A549 (cell line): ENCODE data around the gene EFHC2.

Experiments
- CBX2 ChIP-seq: fragments of 200-600 bp; sonication (generic); IDR thresholded peaks from 2 replicates; pipeline ENCODE4 v1.6.1; 2016; ENCODE audit warnings: low read depth, mild to moderate bottlenecking, borderline replicate concordance
- CEBPB ChIP-seq, 2 experiments: fragments of >200 bp in 1 of 2; sonication (Bioruptor Twin) in 1 of 2; formaldehyde crosslinking in 1 of 2; IDR thresholded peaks; 2 replicates each; pipeline ENCODE4 v1.6.1; 2012 to 2016
- CHD4 ChIP-seq: fragments of 200-600 bp; sonication (generic); IDR thresholded peaks from 2 replicates; pipeline ENCODE4 v1.6.1; 2016; ENCODE audit warnings: antibody characterized with exemption, mild to moderate bottlenecking, borderline replicate concordance
- EP300 ChIP-seq, 2 experiments: fragments of >200 bp; sonication (Bioruptor Twin); formaldehyde crosslinking; IDR thresholded peaks; 2 replicates in 1 of 2; 3 replicates in 1 of 2; pipeline ENCODE4 v1.6.1; 2016 to 2017
- KDM1A ChIP-seq: fragments of 200-600 bp; sonication (generic); IDR thresholded peaks from 2 replicates; pipeline ENCODE4 v1.6.1; 2016; ENCODE audit warnings: low read depth, mild to moderate bottlenecking
- KDM5A ChIP-seq: fragments of 200-600 bp; sonication (generic); IDR thresholded peaks from 2 replicates; pipeline ENCODE4 v1.6.1; 2016; ENCODE audit warnings: antibody characterized with exemption, mild to moderate bottlenecking
- NFE2L2 ChIP-seq: fragments of 150-350 bp; conservative IDR thresholded peaks from 2 replicates; pipeline ENCODE4 v1.6.1; 2014; ENCODE audit warnings: low read length
- POLR2A ChIP-seq: IDR thresholded peaks from 2 replicates; pipeline ENCODE4 v1.6.1; 2012; ENCODE audit warnings: mild to moderate bottlenecking, low read length
- RCOR1 ChIP-seq: fragments of 150-350 bp; IDR thresholded peaks from 2 replicates; pipeline ENCODE4 v1.6.1; 2014; ENCODE audit warnings: antibody characterized with exemption, low read length, low read depth
- RFX5 ChIP-seq: fragments of 450-650 bp; IDR thresholded peaks from 2 replicates; pipeline ENCODE4 v1.7.1; 2014; ENCODE audit warnings: antibody characterized with exemption, mild to moderate bottlenecking, moderate library complexity
- ZFP36 ChIP-seq: fragments of 450-650 bp; IDR thresholded peaks from 2 replicates; pipeline ENCODE4 v1.6.1; 2014; ENCODE audit warnings: borderline replicate concordance; ENCODE audit not compliant: partially characterized antibody
- TF ChIP-seq, protein P1 (sequence below): fragments of >200 bp; sonication (Bioruptor Twin); formaldehyde crosslinking; IDR thresholded peaks from 3 replicates; pipeline ENCODE4 v1.5.1; 2016

GRCh38 chrX:44290718-44291117, 52.8 kb downstream of the EFHC2 start:
- TF ChIP-seq, protein P1, sequence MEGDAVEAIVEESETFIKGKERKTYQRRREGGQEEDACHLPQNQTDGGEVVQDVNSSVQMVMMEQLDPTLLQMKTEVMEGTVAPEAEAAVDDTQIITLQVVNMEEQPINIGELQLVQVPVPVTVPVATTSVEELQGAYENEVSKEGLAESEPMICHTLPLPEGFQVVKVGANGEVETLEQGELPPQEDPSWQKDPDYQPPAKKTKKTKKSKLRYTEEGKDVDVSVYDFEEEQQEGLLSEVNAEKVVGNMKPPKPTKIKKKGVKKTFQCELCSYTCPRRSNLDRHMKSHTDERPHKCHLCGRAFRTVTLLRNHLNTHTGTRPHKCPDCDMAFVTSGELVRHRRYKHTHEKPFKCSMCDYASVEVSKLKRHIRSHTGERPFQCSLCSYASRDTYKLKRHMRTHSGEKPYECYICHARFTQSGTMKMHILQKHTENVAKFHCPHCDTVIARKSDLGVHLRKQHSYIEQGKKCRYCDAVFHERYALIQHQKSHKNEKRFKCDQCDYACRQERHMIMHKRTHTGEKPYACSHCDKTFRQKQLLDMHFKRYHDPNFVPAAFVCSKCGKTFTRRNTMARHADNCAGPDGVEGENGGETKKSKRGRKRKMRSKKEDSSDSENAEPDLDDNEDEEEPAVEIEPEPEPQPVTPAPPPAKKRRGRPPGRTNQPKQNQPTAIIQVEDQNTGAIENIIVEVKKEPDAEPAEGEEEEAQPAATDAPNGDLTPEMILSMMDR = no peak
- TF ChIP-seq KDM1A = no peak
- no peak for TF ChIP-seq RCOR1
- no peak for TF ChIP-seq POLR2A
- TF ChIP-seq CEBPB (IDR thresholded peaks at IDR 0.05) = no peak
- TF ChIP-seq KDM5A = no peak
- TF ChIP-seq EP300 (IDR thresholded peaks at IDR 0.05) = no peak
- no peak for TF ChIP-seq RFX5
- TF ChIP-seq ZFP36 = no peak
- no peak for TF ChIP-seq NFE2L2
- TF ChIP-seq CBX2 = no peak
- no peak for TF ChIP-seq CHD4
